DOHH2 (cell line): Measurements from ENCODE around the gene DENND5B.

Experiments
- EZH2phosphoT487 ChIP-seq: fragments of 200-600 bp; sonication (generic); IDR thresholded peaks from 2 replicates; pipeline ENCODE4 v1.6.1; 2017; ENCODE audit warnings: borderline replicate concordance, mild to moderate bottlenecking, antibody characterized with exemption, low read length, moderate library complexity, mixed read lengths
- TF ChIP-seq, protein P1 (sequence below): fragments of 200-600 bp; sonication (generic); IDR thresholded peaks from one replicate; pipeline ENCODE4 v1.5.1; 2014; ENCODE audit warnings: antibody characterized with exemption, mild to moderate bottlenecking, low read depth, low read length; ENCODE audit not compliant: poor library complexity, severe bottlenecking

GRCh38 chr12:31578632-31579031, 12.3 kb downstream of the DENND5B start:
- TF ChIP-seq, protein P1, sequence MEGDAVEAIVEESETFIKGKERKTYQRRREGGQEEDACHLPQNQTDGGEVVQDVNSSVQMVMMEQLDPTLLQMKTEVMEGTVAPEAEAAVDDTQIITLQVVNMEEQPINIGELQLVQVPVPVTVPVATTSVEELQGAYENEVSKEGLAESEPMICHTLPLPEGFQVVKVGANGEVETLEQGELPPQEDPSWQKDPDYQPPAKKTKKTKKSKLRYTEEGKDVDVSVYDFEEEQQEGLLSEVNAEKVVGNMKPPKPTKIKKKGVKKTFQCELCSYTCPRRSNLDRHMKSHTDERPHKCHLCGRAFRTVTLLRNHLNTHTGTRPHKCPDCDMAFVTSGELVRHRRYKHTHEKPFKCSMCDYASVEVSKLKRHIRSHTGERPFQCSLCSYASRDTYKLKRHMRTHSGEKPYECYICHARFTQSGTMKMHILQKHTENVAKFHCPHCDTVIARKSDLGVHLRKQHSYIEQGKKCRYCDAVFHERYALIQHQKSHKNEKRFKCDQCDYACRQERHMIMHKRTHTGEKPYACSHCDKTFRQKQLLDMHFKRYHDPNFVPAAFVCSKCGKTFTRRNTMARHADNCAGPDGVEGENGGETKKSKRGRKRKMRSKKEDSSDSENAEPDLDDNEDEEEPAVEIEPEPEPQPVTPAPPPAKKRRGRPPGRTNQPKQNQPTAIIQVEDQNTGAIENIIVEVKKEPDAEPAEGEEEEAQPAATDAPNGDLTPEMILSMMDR, result no peak
- no peak for TF ChIP-seq EZH2phosphoT487
